ENCODE results near the gene CLIC6.

Gene CLIC6

GRCh38 chr21:34733852-34734251 lies 65.1 kb downstream of the CLIC6 start:
- Histone ChIP-seq H3K4ac (ENCODE audit: low read length) (no peak overlapping the region), H3K4me3 (ENCODE audit: low read length in 2 of 2) (no peak overlapping the region), H2AK5ac (ENCODE audit: low read depth, low read length) (no peak overlapping the region), H3K18ac (ENCODE audit: low read length) (no peak overlapping the region), H3K23ac (ENCODE audit: low read depth, low read length, poor library complexity) (no peak overlapping the region), H2BK5ac (ENCODE audit: low read length) (no peak overlapping the region), H3K9ac (ENCODE audit: low read depth, low read length, poor library complexity) (no peak overlapping the region), H3K4me2 (ENCODE audit: insufficient read depth, low read length, poor library complexity, severe bottlenecking) (no peak overlapping the region), H3K27me3 (ENCODE audit: control insufficient read depth in 3 of 3, insufficient read depth in 3 of 3, low read depth in 1 of 3, low read length in 3 of 3) (peaks cover 0 to 4% (median 0%) of the 10 kb centered on the region in 3 experiments), H3K79me1 (ENCODE audit: low read depth, low read length) (no peaks in the 10 kb centered on the region), H4K8ac (ENCODE audit: low read depth, low read length) (no peak overlapping the region), H4K91ac (ENCODE audit: low read depth, low read length, poor library complexity) (no peak overlapping the region), H3K4me1 (ENCODE audit: control insufficient read depth in 2 of 2, insufficient read depth in 1 of 2, low read depth in 1 of 2, low read length in 2 of 2) (no peaks in the 10 kb centered on the region), H3K36me3 (replicated peaks in 1 of 2; ENCODE audit: control insufficient read depth in 2 of 2, insufficient read depth in 2 of 2, low read length in 2 of 2) (no peaks in the 10 kb centered on the region), H2AFZ (ENCODE audit: low read length) (no peak overlapping the region), H3K14ac (ENCODE audit: low read length) (no peak overlapping the region), H2BK12ac (ENCODE audit: low read length) (no peak overlapping the region), H2BK15ac (ENCODE audit: low read length) (no peak overlapping the region), H2BK120ac (ENCODE audit: low read depth, low read length) (no peak overlapping the region), H3K27ac (replicated peaks; ENCODE audit: low read length) (no peak overlapping the region), H3K9me3 (replicated peaks in 1 of 2; ENCODE audit: control insufficient read depth in 2 of 2, insufficient read depth in 1 of 2, low read depth in 1 of 2, low read length in 2 of 2) (no peaks in the 10 kb centered on the region)
- WGBS, 2 donors (ENCODE audit: extremely low coverage in 2 of 2, insufficient read length in 2 of 2, insufficient replicate concordance in 1 of 2), result no CpG with 5 or more reads among the region's 4 CpGs
- no peak for DNase-seq (ENCODE audit: low spot score)

GRCh38 chr21:34734696-34735095 lies 65.9 kb downstream of the CLIC6 start:
- no peak overlapping the region for H3K23ac ChIP-seq (ENCODE audit: low read depth, low read length, poor library complexity)
- H3K9me3 ChIP-seq (replicated peaks in 1 of 2; ENCODE audit: control insufficient read depth in 2 of 2, insufficient read depth in 1 of 2, low read depth in 1 of 2, low read length in 2 of 2), result no peaks in the 10 kb centered on the region
- no peak for DNase-seq (ENCODE audit: low spot score)
- no peak overlapping the region for H2AK5ac ChIP-seq (ENCODE audit: low read depth, low read length)
- no peak overlapping the region for H3K4ac ChIP-seq (ENCODE audit: low read length)
- no peak overlapping the region for H3K14ac ChIP-seq (ENCODE audit: low read length)
- H2BK15ac ChIP-seq (ENCODE audit: low read length), result no peak overlapping the region
- no peak overlapping the region for H2AFZ ChIP-seq (ENCODE audit: low read length)
- no peak overlapping the region for H2BK120ac ChIP-seq (ENCODE audit: low read depth, low read length)
- no peak overlapping the region for H3K27ac ChIP-seq (replicated peaks; ENCODE audit: low read length)
- H3K27me3 ChIP-seq (ENCODE audit: control insufficient read depth in 3 of 3, insufficient read depth in 3 of 3, low read depth in 1 of 3, low read length in 3 of 3), result peaks cover 0 to 4% (median 0%) of the 10 kb centered on the region in 3 experiments
- H3K79me1 ChIP-seq (ENCODE audit: low read depth, low read length), result no peaks in the 10 kb centered on the region
- no CpG with 5 or more reads among the region's 7 CpGs for WGBS, 2 donors (ENCODE audit: extremely low coverage in 2 of 2, insufficient read length in 2 of 2, insufficient replicate concordance in 1 of 2)
- H2BK12ac ChIP-seq (ENCODE audit: low read length), result no peak overlapping the region
- H4K91ac ChIP-seq (ENCODE audit: low read depth, low read length, poor library complexity), result no peak overlapping the region
- H3K4me2 ChIP-seq (ENCODE audit: insufficient read depth, low read length, poor library complexity, severe bottlenecking), result no peak overlapping the region
- no peaks in the 10 kb centered on the region for H3K36me3 ChIP-seq (replicated peaks in 1 of 2; ENCODE audit: control insufficient read depth in 2 of 2, insufficient read depth in 2 of 2, low read length in 2 of 2)
- H2BK5ac ChIP-seq (ENCODE audit: low read length), result no peak overlapping the region
- H3K18ac ChIP-seq (ENCODE audit: low read length), result no peak overlapping the region
- no peak overlapping the region for H3K9ac ChIP-seq (ENCODE audit: low read depth, low read length, poor library complexity)
- no peak overlapping the region for H4K8ac ChIP-seq (ENCODE audit: low read depth, low read length)
- no peaks in the 10 kb centered on the region for H3K4me1 ChIP-seq (ENCODE audit: control insufficient read depth in 2 of 2, insufficient read depth in 1 of 2, low read depth in 1 of 2, low read length in 2 of 2)
- no peak overlapping the region for H3K4me3 ChIP-seq (ENCODE audit: low read length in 2 of 2)

GRCh38 chr21:34736116-34736874 lies 67.5 kb downstream of the CLIC6 start:
- H3K4me3 ChIP-seq (ENCODE audit: low read length in 2 of 2), result no peak overlapping the region

GRCh38 chr21:34737115-34737514 lies 68.3 kb downstream of the CLIC6 start:
- Histone ChIP-seq H2BK120ac (ENCODE audit: low read depth, low read length) (no peak overlapping the region), H2BK5ac (ENCODE audit: low read length) (no peak overlapping the region), H3K14ac (ENCODE audit: low read length) (no peak overlapping the region), H3K9ac (ENCODE audit: low read depth, low read length, poor library complexity) (no peak overlapping the region), H3K79me1 (ENCODE audit: low read depth, low read length) (no peaks in the 10 kb centered on the region), H4K8ac (ENCODE audit: low read depth, low read length) (no peak overlapping the region), H3K18ac (ENCODE audit: low read length) (no peak overlapping the region), H2AK5ac (ENCODE audit: low read depth, low read length) (no peak overlapping the region), H2BK12ac (ENCODE audit: low read length) (no peak overlapping the region), H3K4me2 (ENCODE audit: insufficient read depth, low read length, poor library complexity, severe bottlenecking) (no peak overlapping the region), H3K27ac (replicated peaks; ENCODE audit: low read length) (no peak overlapping the region), H3K4ac (ENCODE audit: low read length) (no peak overlapping the region), H3K4me3 (ENCODE audit: low read length in 2 of 2) (no peak overlapping the region), H2BK15ac (ENCODE audit: low read length) (no peak overlapping the region), H2AFZ (ENCODE audit: low read length) (no peak overlapping the region), H4K91ac (ENCODE audit: low read depth, low read length, poor library complexity) (no peak overlapping the region), H3K27me3 (ENCODE audit: control insufficient read depth in 3 of 3, insufficient read depth in 3 of 3, low read depth in 1 of 3, low read length in 3 of 3) (peaks cover 0 to 4% (median 0%) of the 10 kb centered on the region in 3 experiments), H3K4me1 (ENCODE audit: control insufficient read depth in 2 of 2, insufficient read depth in 1 of 2, low read depth in 1 of 2, low read length in 2 of 2) (no peaks in the 10 kb centered on the region), H3K36me3 (replicated peaks in 1 of 2; ENCODE audit: control insufficient read depth in 2 of 2, insufficient read depth in 2 of 2, low read length in 2 of 2) (no peaks in the 10 kb centered on the region), H3K23ac (ENCODE audit: low read depth, low read length, poor library complexity) (no peak overlapping the region), H3K9me3 (replicated peaks in 1 of 2; ENCODE audit: control insufficient read depth in 2 of 2, insufficient read depth in 1 of 2, low read depth in 1 of 2, low read length in 2 of 2) (no peaks in the 10 kb centered on the region)
- no peak for DNase-seq (ENCODE audit: low spot score)
- no CpG with 5 or more reads among the region's 3 CpGs for WGBS, 2 donors (ENCODE audit: extremely low coverage in 2 of 2, insufficient read length in 2 of 2, insufficient replicate concordance in 1 of 2)

More at GRCh38 chr21:34736116-34736874, 67.5 kb downstream of the CLIC6 start:
- Histone ChIP-seq H3K4me2 (ENCODE audit: insufficient read depth, low read length, poor library complexity, severe bottlenecking) (no peak overlapping the region), H2BK5ac (ENCODE audit: low read length) (no peak overlapping the region), H4K8ac (ENCODE audit: low read depth, low read length) (no peak overlapping the region), H2AFZ (ENCODE audit: low read length) (no peak overlapping the region), H3K79me1 (ENCODE audit: low read depth, low read length) (no peaks in the 10 kb centered on the region), H3K18ac (ENCODE audit: low read length) (no peak overlapping the region), H2BK12ac (ENCODE audit: low read length) (no peak overlapping the region), H3K23ac (ENCODE audit: low read depth, low read length, poor library complexity) (no peak overlapping the region), H2BK15ac (ENCODE audit: low read length) (no peak overlapping the region), H4K91ac (ENCODE audit: low read depth, low read length, poor library complexity) (no peak overlapping the region), H2AK5ac (ENCODE audit: low read depth, low read length) (no peak overlapping the region), H2BK120ac (ENCODE audit: low read depth, low read length) (no peak overlapping the region), H3K27me3 (ENCODE audit: control insufficient read depth in 3 of 3, insufficient read depth in 3 of 3, low read depth in 1 of 3, low read length in 3 of 3) (peaks cover 0 to 4% (median 0%) of the 10 kb centered on the region in 3 experiments), H3K36me3 (replicated peaks in 1 of 2; ENCODE audit: control insufficient read depth in 2 of 2, insufficient read depth in 2 of 2, low read length in 2 of 2) (no peaks in the 10 kb centered on the region), H3K9ac (ENCODE audit: low read depth, low read length, poor library complexity) (no peak overlapping the region), H3K27ac (replicated peaks; ENCODE audit: low read length) (no peak overlapping the region), H3K4me1 (ENCODE audit: control insufficient read depth in 2 of 2, insufficient read depth in 1 of 2, low read depth in 1 of 2, low read length in 2 of 2) (no peaks in the 10 kb centered on the region), H3K14ac (ENCODE audit: low read length) (no peak overlapping the region), H3K4ac (ENCODE audit: low read length) (no peak overlapping the region), H3K9me3 (replicated peaks in 1 of 2; ENCODE audit: control insufficient read depth in 2 of 2, insufficient read depth in 1 of 2, low read depth in 1 of 2, low read length in 2 of 2) (no peaks in the 10 kb centered on the region)
- DNase-seq (ENCODE audit: low spot score), result no peak
- WGBS, 2 donors (ENCODE audit: extremely low coverage in 2 of 2, insufficient read length in 2 of 2, insufficient replicate concordance in 1 of 2), result no CpG with 5 or more reads among the region's 6 CpGs

All from neuronal stem cell (in vitro differentiated cells).